GM21526 (cell line): ENCODE results near the gene NABP1.

ENCODE experiments used
- ATAC-seq: cut with Tn5 transposase; IDR thresholded peaks from one replicate; pipeline ENCODE4 v1.9.1; 2021; ENCODE audit warnings: moderate library complexity; ENCODE audit not compliant: unreplicated experiment, low FRiP score

The NABP1 gene

DNA sequence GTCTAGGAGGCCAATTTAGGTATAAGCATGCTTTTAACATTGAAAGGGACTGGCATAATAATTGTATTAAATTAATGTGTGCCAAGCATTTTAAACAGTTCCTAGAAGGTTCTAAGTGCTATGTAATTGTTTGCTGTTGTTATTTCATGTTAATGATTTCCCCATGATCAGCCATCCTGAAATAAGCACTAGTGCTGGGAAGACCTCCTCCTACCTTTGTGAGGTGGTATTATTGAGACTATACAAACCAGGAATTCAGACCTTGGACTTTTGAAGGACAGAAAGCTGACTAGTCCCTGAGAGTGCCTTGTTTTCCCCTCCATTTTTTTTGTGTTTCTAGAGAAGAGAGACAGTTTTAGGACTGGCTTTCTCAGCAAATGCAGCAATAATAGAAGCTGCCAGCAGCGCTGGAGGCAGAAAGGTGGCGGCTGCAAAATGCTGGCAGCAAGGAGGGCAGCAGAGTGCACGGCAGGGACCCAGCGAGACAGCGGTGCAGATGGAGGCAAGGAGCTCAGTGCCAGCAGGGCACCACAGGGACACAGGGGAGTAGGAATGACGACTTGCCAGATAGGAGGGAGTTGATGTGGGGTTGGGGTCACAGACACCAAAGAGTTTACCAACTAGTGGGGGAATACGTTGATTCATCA lies 25.3 kb downstream of the NABP1 start:
- ATAC-seq, result no peak

DNA sequence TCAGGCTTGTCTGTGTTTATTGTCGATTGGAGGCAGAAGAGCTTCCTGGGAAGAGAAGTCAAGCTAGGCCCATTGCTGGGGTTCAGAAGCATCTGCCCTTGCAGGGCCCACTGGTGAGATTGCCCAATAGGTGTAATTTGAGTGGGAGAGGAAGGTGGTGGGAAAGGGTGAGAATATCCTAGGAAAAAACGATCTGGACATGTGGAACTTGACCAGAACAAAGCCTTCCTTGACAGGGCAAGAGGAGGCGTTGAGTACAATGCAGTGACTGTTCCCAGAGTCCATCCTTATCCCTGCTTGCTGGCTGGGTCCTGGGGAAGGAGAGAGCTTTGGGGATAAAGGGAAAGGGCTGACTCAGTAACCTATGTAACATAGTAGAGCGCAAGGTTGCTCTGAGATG lies 27.1 kb downstream of the NABP1 start:
- ATAC-seq, result no peak

DNA sequence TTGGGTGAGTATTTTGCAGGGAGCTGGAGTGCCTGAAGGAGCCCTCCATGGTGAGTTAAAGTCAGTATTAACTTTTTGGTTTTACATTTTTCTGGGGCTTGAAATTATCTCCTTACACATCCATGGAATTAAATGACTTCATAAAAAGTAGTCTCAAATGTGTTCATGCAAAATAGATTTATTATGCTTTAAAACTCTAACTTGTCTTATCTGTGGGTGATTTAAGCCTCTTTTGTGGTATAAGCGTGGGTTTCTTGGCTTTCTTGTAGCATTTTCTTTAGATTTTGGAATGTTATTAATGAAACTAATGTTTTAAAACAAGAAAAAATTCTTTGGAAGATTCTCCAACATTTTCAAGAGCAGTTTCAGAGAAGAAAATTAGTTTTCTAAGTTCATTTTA lies 27.8 kb downstream of the NABP1 start:
- ATAC-seq, result no peak

DNA sequence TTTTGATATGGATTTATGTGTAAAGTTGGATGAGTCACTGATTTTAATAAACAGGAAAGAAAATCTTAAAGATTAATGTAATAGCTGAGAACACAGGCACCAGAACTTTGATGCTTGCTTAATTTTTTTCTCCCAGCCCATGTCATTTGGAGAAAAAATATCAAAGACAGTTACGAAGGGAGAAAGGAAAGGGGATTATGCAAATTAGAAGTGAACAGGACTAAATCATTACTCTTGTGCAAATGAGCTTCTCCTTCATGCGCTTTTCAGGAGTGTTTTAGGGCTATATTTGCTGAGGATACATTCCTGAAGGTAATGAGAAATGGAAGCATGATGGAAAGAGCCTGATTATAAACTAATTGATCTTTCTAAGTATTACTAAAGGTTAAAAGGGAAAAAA lies 28.9 kb downstream of the NABP1 start:
- no peak for ATAC-seq

DNA sequence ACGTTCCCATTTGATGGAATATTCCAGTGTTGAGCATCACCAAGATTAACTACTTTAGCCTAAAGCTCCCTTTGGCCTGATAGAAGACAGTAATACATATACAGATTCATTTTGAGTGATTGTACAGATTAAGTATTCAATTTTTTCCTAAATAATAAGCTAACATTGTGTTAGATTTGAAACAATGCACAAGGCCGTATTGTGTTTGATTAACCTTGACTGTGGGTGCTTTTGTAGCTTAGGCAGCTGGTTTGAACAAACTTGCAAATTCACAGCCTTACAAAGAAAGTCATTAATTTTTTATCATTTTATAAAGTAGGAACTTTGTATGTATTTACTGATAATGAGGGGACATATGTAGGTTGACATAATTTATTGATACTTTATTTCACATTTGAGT lies 29.6 kb downstream of the NABP1 start:
- no peak for ATAC-seq

DNA sequence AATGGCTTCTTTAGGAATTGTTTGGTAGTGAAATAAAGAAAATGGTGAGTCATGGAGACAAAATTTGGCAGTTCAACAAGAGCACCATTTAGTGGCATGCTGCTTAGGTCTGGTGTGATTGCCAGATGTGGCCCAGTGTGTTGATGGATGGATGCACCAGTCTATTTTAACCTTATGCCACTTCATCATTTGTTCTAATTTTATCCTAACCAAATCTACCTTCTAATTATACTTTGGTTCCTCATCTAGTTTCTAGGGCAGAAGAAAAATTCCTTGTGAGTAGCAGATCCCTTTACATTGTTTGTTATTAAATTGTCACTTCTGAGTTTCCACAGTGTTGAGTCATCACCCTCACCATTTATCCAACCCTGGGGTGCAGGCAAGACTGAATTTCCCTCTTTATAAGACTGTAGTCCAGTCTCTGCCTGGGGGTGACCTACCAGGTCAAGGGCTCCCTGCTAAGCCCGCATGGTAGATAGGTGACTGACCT lies 32.5 kb downstream of the NABP1 start:
- ATAC-seq, result no peak

DNA sequence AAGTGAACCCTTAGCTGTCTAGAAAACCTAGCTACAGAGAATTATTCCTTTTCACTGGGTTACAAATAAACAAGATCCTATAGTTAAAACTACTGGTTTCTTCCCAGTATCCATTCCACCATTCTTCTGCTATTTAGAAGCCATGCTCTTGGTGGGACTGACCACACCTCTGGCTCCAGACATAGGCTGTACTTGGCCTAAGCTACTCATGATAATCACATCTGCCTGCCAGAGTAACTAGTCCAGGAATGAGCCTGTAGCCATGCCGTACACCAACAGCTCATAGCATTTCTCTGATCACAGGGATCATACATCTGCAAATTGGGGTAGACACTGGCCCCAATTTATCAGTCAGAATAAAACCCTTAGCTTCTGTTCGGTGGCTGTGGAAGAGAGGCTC lies 33.7 kb downstream of the NABP1 start:
- no peak for ATAC-seq

- no peak for ATAC-seq
Observed at GRCh38 chr2:191713837-191714236, 35.9 kb downstream of the NABP1 start.

- ATAC-seq, result no peak
Observed at GRCh38 chr2:191714925-191715324, 37.0 kb downstream of the NABP1 start.

- no peak for ATAC-seq
Observed at GRCh38 chr2:191715471-191715870, 37.5 kb downstream of the NABP1 start.

DNA sequence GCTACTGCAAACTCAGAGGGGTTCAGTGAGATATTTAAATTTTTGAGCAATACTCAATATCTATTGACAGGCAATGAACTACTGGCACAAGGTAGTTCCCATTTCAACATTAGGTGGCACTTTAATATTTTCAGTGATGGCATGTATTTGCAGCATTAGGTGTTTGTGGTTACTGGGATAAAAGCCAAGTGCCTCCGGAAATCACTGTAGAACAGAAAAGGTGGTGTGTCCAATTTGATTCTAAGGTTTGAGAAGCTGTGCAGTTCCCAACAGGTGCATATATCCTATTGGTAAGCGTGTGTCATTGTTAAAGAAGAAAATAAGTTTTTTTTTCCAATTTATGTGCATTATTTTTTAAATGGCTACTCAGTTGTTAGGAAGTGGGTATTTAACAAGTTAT lies 41.3 kb downstream of the NABP1 start:
- no peak for ATAC-seq

DNA sequence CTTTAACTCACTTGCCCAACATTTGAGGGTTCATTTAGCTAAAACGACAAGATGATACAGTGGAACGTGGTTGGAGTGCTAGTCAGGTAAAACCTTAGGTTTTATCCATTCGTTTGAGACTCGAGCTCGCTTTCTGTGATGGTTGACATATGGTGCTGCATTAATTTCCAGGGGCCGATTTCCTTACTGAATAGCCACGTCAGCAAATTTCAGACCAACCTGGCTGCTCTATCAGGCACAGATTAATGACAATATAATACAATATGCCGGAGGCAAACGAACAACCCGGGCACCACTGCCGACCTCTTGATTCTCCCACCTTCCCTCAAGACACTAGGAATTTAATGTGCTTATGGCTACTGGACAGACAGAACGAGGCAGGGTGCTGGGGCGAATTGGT lies 42.0 kb downstream of the NABP1 start:
- ATAC-seq, result no peak

GRCh38 chr2:191721331-191721730 lies 43.4 kb downstream of the NABP1 start:
- no peak for ATAC-seq

GRCh38 chr2:191724015-191724414 lies 46.1 kb downstream of the NABP1 start:
- ATAC-seq, result no peak

- ATAC-seq, result peak; percentile 50
Observed at GRCh38 chr2:191728750-191729624, 51.1 kb downstream of the NABP1 start.

DNA sequence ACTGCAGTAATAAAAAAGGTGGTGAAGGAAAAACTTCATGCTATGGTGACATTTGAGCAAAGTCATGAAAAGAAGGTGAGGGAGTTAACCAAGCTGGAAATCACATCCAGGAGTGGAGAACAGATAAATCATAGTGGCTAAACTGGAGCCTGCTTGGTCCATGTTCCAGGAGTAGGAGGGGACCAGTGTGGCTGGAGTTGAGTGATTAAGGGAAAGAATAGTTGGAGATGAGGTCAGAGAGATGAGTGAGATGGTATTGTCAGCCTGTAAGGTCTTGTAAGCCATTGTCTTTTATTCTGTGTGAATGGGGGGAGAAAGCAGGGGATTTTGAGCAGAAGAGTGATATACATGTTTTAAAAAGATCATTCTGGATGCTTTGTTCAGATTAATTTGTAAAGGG lies 52.3 kb downstream of the NABP1 start:
- ATAC-seq, result no peak
